ENCODE results near the gene ANKRD30A. TPM values are rescaled to one million over a fixed set of nuclear protein-coding genes. Genes with fewer than 3 reads are reported as not detected.
"Not testable (repeated sequence)": the region's sequence is repeated elsewhere in the genome, so short reads cannot be mapped to it uniquely, and the experiment has no call there.

Gene ANKRD30A
- total and polyA plus RNA-seq, 9 donors = not detected

DNA sequence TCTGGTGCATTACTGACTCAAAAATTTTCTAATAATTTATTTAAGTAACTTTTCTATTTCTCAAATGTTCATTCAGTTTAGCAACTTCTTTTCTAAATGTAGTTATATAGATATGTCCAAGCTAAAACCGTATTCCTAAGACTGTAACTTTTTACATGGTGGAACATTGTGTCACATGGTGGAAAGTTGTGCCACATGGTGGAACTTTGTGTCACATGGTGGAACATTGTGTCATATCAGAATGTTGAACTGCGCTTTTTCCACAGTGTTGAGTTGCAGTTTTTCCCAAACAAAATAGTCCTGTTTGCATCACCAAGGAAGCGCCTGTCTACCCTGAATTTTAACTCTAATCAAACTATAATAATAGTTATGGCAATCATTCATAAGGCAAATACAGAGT, 109.3 kb downstream of the ANKRD30A start:
- Histone ChIP-seq H3K4me1 (ENCODE audit: insufficient read depth) (no peaks in the 10 kb centered on the region), H3K9me3 (no peaks in the 10 kb centered on the region), H3K27me3 (no peaks in the 10 kb centered on the region), H3K4me3 (no peak overlapping the region), H3K36me3 (no peaks in the 10 kb centered on the region), H3K27ac (no peak overlapping the region)
- 79 to 87% (median 87%) methylated on average over 3 of the region's 3 CpGs for WGBS, 3 donors
- TF ChIP-seq, protein P1, sequence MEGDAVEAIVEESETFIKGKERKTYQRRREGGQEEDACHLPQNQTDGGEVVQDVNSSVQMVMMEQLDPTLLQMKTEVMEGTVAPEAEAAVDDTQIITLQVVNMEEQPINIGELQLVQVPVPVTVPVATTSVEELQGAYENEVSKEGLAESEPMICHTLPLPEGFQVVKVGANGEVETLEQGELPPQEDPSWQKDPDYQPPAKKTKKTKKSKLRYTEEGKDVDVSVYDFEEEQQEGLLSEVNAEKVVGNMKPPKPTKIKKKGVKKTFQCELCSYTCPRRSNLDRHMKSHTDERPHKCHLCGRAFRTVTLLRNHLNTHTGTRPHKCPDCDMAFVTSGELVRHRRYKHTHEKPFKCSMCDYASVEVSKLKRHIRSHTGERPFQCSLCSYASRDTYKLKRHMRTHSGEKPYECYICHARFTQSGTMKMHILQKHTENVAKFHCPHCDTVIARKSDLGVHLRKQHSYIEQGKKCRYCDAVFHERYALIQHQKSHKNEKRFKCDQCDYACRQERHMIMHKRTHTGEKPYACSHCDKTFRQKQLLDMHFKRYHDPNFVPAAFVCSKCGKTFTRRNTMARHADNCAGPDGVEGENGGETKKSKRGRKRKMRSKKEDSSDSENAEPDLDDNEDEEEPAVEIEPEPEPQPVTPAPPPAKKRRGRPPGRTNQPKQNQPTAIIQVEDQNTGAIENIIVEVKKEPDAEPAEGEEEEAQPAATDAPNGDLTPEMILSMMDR (IDR thresholded peaks at IDR 0.05) = no peak
- no peak for TF ChIP-seq EP300 (IDR thresholded peaks at IDR 0.05)
- TF ChIP-seq POLR2A (IDR thresholded peaks at IDR 0.05) = no peak
- no peak for DNase-seq
- intact Hi-C loops (cut with DNase I) = no loop called here

DNA sequence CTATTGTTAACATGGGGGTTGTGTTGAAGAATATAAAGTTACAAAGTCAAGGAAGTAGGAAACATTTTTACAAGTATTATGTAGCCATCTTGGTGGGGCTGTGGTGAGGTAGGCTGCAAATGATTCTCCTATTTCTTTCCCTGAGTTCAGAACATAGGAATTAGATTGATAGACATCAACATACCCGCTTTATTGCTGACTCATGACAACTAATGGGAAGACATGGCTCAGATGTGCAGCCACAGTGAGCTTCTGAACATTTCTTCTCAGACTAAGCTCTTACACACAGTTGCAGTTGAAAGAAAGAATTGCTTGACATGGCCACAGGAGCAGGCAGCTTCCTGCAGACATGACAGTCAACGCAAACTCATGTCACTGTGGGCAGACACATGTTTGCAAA, 110.7 kb downstream of the ANKRD30A start:
- DNase-seq = no peak
- Histone ChIP-seq H3K27ac (no peak overlapping the region), H3K36me3 (no peaks in the 10 kb centered on the region), H3K9me3 (no peaks in the 10 kb centered on the region), H3K27me3 (no peaks in the 10 kb centered on the region), H3K4me3 (no peak overlapping the region), H3K4me1 (ENCODE audit: insufficient read depth) (no peaks in the 10 kb centered on the region)
- intact Hi-C loops (cut with DNase I) = no loop called here
- WGBS, 3 donors = 61 to 68% (median 63%) methylated on average over 2 of the region's 2 CpGs
- no peak for TF ChIP-seq EP300 (IDR thresholded peaks at IDR 0.05)
- TF ChIP-seq, protein P1 (IDR thresholded peaks at IDR 0.05) = no peak
- TF ChIP-seq POLR2A (IDR thresholded peaks at IDR 0.05) = no peak

DNA sequence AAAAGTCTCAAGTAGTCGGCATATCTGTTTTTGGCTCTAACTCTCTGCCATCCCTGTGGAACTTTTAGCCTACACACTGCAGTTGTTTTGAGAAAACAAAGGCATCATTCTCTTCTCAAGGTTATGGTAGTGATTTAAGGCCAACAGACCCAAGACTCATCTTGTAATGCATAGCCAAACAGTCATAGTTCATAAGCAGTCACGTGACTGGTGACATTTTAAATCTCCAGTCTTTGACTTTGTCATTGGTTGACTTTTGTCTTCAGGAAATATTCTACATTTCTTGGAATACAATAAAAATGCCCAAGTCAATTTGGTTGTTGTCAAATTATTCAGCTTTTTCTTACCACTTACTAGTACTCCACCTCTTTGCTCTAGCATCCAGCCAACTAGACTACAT, 114.8 kb downstream of the ANKRD30A start:
- no peak overlapping the region for H3K27ac ChIP-seq
- TF ChIP-seq, protein P1 (IDR thresholded peaks at IDR 0.05) = no peak
- TF ChIP-seq POLR2A (IDR thresholded peaks at IDR 0.05) = no peak
- no peak for TF ChIP-seq EP300 (IDR thresholded peaks at IDR 0.05)
- no peaks in the 10 kb centered on the region for H3K9me3 ChIP-seq
- H3K27me3 ChIP-seq = no peaks in the 10 kb centered on the region
- 53 to 71% (median 63%) methylated on average over 2 of the region's 2 CpGs for WGBS, 3 donors
- no peak for DNase-seq
- H3K4me1 ChIP-seq (ENCODE audit: insufficient read depth) = no peaks in the 10 kb centered on the region
- intact Hi-C loops (cut with DNase I) = no loop called here
- H3K4me3 ChIP-seq = no peak overlapping the region
- H3K36me3 ChIP-seq = no peaks in the 10 kb centered on the region

DNA sequence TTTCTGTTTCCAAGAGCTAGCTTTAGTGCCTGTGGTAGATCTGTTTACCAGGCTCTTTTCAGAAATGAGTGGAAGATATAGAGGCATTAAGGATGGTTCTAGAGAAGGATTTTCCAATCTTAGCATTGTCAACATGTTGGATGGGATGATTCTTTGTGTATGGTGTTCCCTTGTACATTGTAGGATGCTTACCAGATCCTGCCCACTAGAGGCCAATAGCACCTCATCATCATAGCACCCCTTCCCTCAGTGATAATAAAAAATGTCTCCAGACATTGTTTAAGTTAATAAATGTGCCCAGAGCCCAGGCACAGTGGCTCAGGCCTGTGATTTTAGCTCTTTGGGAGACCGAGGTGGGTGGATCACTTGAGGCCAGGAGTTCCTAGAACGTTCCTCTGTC, 121.2 kb downstream of the ANKRD30A start:
- 60 to 68% (median 61%) methylated on average over 2 of the region's 2 CpGs for WGBS, 3 donors

DNA sequence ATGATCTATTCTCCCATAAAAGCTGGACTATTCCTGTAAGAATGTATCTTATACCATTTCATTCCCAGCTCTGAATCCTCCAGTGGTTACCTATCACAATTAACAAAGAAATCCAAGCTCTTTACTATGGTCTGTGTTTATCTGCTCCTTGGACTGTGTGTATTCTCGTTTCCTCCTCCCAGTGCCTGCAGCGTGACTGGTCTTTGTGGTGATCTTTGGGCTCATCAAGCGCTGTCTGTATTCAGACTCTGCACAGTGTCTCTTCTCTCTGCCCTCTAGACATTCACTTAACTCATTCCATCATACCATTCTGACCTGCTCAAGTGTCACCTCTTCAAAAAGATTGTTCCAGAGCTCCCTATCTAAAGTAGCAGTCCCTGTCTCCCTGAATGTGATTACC, 130.4 kb downstream of the ANKRD30A start:
- H3K27ac ChIP-seq; H3K27me3 ChIP-seq; H3K4me3 ChIP-seq; intact Hi-C loops (cut with DNase I); H3K9me3 ChIP-seq; H3K4me1 ChIP-seq (ENCODE audit: insufficient read depth); H3K36me3 ChIP-seq; DNase-seq: not testable (repeated sequence)
- WGBS, 3 donors = 49 to 64% (median 56%) methylated on average over 3 of the region's 3 CpGs

More for the DNA sequence above, 121.2 kb downstream of the ANKRD30A start:
- DNase-seq = no peak
- H3K9me3 ChIP-seq = no peaks in the 10 kb centered on the region
- TF ChIP-seq, protein P1 (IDR thresholded peaks at IDR 0.05) = no peak
- TF ChIP-seq EP300 (IDR thresholded peaks at IDR 0.05) = no peak
- no peak for TF ChIP-seq POLR2A (IDR thresholded peaks at IDR 0.05)
- intact Hi-C loops (cut with DNase I) = no loop called here
- no peaks in the 10 kb centered on the region for H3K36me3 ChIP-seq
- no peak overlapping the region for H3K27ac ChIP-seq
- no peaks in the 10 kb centered on the region for H3K27me3 ChIP-seq
- no peaks in the 10 kb centered on the region for H3K4me1 ChIP-seq (ENCODE audit: insufficient read depth)
- H3K4me3 ChIP-seq = no peak overlapping the region

All from ovary (tissue), 9 donors.